Stimulated activated CD8-positive, alpha-beta memory T cell treated with anti-CD3 and anti-CD28 coated beads, Interleukin-7, amount 100 ng/mL, for 24 hours (primary cell): ENCODE measurements around the gene ABCC1.
"Not testable (repeated sequence)": the region's sequence is repeated elsewhere in the genome, so short reads cannot be mapped to it uniquely, and the experiment has no call there.

ENCODE experiments used
- DNase-seq: peaks from one replicate; pipeline ENCODE4 v3.0.0-alpha.2; 2020; ENCODE audit warnings: low read depth

ABCC1 gene

DNA sequence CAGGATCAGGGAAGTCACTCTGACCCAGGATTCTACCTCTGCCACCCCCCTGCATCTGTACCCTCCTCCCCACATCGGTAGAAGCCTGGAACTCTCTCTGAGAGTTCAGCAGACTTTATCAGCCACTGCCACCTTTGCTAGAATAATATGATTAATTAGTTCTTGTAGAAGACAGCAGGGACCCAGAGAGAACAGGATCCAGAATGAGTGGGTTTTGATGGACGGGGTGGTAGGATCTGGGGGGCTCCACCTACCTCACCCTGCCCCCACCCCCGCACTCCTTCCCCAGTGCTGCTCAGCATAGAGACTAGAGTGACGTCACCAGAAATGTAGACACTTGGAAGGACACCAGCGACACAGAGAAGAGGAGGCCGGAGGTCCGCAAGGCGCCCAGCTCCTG is 240.4 kb downstream of the ABCC1 start:
- DNase-seq, result no peak

DNA sequence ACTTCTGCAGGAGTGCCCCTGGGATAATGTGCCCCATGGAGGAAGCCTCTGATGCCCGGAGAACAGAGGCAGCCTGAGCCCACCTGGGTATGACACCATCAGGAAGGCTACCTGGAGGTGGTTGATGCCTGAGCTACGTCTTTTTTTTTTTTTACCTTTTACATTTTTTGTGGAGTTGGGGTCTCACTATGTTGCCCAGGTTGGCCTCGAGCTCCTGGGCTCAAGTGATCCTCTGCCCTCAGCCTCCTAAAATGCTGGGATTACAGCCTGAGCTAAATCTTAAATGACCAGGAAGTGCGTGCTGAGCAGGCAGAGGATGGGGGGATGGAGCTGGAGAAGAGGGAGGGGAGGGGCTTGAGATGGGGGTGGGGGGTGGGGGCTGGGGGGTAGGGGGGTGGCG is 241.1 kb downstream of the ABCC1 start:
- no peak for DNase-seq

- DNase-seq, result not testable (repeated sequence)
Measured at GRCh38 chr16:16190966-16191365, 241.6 kb downstream of the ABCC1 start.

GRCh38 chr16:16191493-16192167 is 242.2 kb downstream of the ABCC1 start:
- DNase-seq, result no peak
